Mononuclear cell (primary cell): ENCODE results near the gene CLEC4M. TPM values are rescaled to one million over a fixed set of nuclear protein-coding genes. Genes with fewer than 3 reads are reported as not detected.
"Not testable (repeated sequence)": the region's sequence is repeated elsewhere in the genome, so short reads cannot be mapped to it uniquely, and the experiment has no call there.

Experiments
- H3K27me3 ChIP-seq: 2 replicates; pipeline ENCODE4 v1.6.0; 2011; ENCODE audit warnings: low read length, control low read depth; ENCODE audit not compliant: insufficient read depth
- H3K4me1 ChIP-seq: 2 replicates; pipeline ENCODE4 v1.5.1; 2011; ENCODE audit warnings: mild to moderate bottlenecking, low read length, control low read depth; ENCODE audit not compliant: insufficient read depth
- H3K4me3 ChIP-seq: 2 replicates; pipeline ENCODE4 v1.5.1; 2011; ENCODE audit warnings: mild to moderate bottlenecking, low read length, moderate library complexity
- H3K9me3 ChIP-seq: 2 replicates; pipeline ENCODE4 v1.5.1; 2011; ENCODE audit warnings: low read depth, mild to moderate bottlenecking, control low read depth, low read length
- total RNA-seq: library from RNA; depleted of rRNA; stranded (reverse); fragments of >200 nt; gene quantifications from one replicate; pipeline ENCODE4 v1.2.3, GENCODE V29; 2012

Gene CLEC4M
- total RNA-seq, 1 donor = not detected

GRCh38 chr19:7793493-7793892, 30.4 kb downstream of the CLEC4M start:
- Histone ChIP-seq H3K9me3 (no peaks in the 10 kb centered on the region), H3K4me3 (no peak overlapping the region), H3K4me1 (peaks cover 6% of the 10 kb centered on the region), H3K27me3 (peaks cover 15% of the 10 kb centered on the region)

- Histone ChIP-seq H3K27me3 (no peaks in the 10 kb centered on the region), H3K4me3 (no peak overlapping the region), H3K4me1 (peaks cover 17% of the 10 kb centered on the region), H3K9me3 (no peaks in the 10 kb centered on the region)
Measured at GRCh38 chr19:7795555-7796161, 32.6 kb downstream of the CLEC4M start.

- H3K27me3 ChIP-seq = no peaks in the 10 kb centered on the region
- H3K4me3 ChIP-seq = peak overlapping the region; percentile 6
- peaks cover 17% of the 10 kb centered on the region for H3K4me1 ChIP-seq
- H3K9me3 ChIP-seq = no peaks in the 10 kb centered on the region
Measured at GRCh38 chr19:7799640-7800355, 36.8 kb downstream of the CLEC4M start.

- Histone ChIP-seq H3K4me1 (peaks cover 17% of the 10 kb centered on the region), H3K4me3 (no peak overlapping the region), H3K9me3 (no peaks in the 10 kb centered on the region), H3K27me3 (no peaks in the 10 kb centered on the region)
Measured at GRCh38 chr19:7801020-7801570, 38.1 kb downstream of the CLEC4M start.

GRCh38 chr19:7806234-7806633, 43.2 kb downstream of the CLEC4M start:
- peaks cover 17% of the 10 kb centered on the region for H3K4me1 ChIP-seq
- no peak overlapping the region for H3K4me3 ChIP-seq
- H3K9me3 ChIP-seq = peaks cover 7% of the 10 kb centered on the region
- no peaks in the 10 kb centered on the region for H3K27me3 ChIP-seq

- H3K4me3 ChIP-seq = no peak overlapping the region
- H3K27me3 ChIP-seq = no peaks in the 10 kb centered on the region
- peaks cover 17% of the 10 kb centered on the region for H3K4me1 ChIP-seq
- H3K9me3 ChIP-seq = peaks cover 13% of the 10 kb centered on the region
Measured at GRCh38 chr19:7806876-7807275, 43.8 kb downstream of the CLEC4M start.

GRCh38 chr19:7808108-7808507, 45.1 kb downstream of the CLEC4M start:
- Histone ChIP-seq H3K4me1 (peaks cover 17% of the 10 kb centered on the region), H3K9me3 (peaks cover 19% of the 10 kb centered on the region), H3K4me3 (no peak overlapping the region), H3K27me3 (no peaks in the 10 kb centered on the region)

GRCh38 chr19:7811989-7812388, 48.9 kb downstream of the CLEC4M start:
- Histone ChIP-seq H3K9me3 (peaks cover 19% of the 10 kb centered on the region), H3K27me3 (no peaks in the 10 kb centered on the region), H3K4me1 (peaks cover 29% of the 10 kb centered on the region), H3K4me3 (no peak overlapping the region)

GRCh38 chr19:7815325-7815724, 52.3 kb downstream of the CLEC4M start:
- Histone ChIP-seq H3K4me3 (no peak overlapping the region), H3K27me3 (peaks cover 3% of the 10 kb centered on the region), H3K9me3 (peaks cover 19% of the 10 kb centered on the region), H3K4me1 (peaks cover 14% of the 10 kb centered on the region)

- H3K4me1 ChIP-seq = peaks cover 14% of the 10 kb centered on the region
- not testable (repeated sequence) for H3K4me3 ChIP-seq, H3K27me3 ChIP-seq
- peaks cover 14% of the 10 kb centered on the region for H3K9me3 ChIP-seq
Measured at GRCh38 chr19:7816040-7816439, 53.0 kb downstream of the CLEC4M start.

- Histone ChIP-seq H3K9me3 (no peaks in the 10 kb centered on the region), H3K4me1 (peaks cover 14% of the 10 kb centered on the region), H3K27me3 (peaks cover 3% of the 10 kb centered on the region), H3K4me3 (no peak overlapping the region)
Measured at GRCh38 chr19:7817801-7818200, 54.8 kb downstream of the CLEC4M start.

GRCh38 chr19:7818806-7819205, 55.8 kb downstream of the CLEC4M start:
- H3K4me3 ChIP-seq = no peak overlapping the region
- H3K27me3 ChIP-seq = peaks cover 3% of the 10 kb centered on the region
- H3K4me1 ChIP-seq = peaks cover 14% of the 10 kb centered on the region
- no peaks in the 10 kb centered on the region for H3K9me3 ChIP-seq

Other genes starting within 250 kb of the CLEC4M start
- gene ZNF358, start 247.1 kb upstream of the CLEC4M start, total RNA-seq = 4.0 TPM
- 7.9 TPM for gene MCOLN1, start 240.6 kb upstream of the CLEC4M start, total RNA-seq
- 54.3 TPM for gene PNPLA6, start 227.5 kb upstream of the CLEC4M start, total RNA-seq
- gene CAMSAP3, start 167.4 kb upstream of the CLEC4M start, total RNA-seq = 0.10 TPM
- 53.2 TPM for gene XAB2, start 133.7 kb upstream of the CLEC4M start, total RNA-seq
- gene PET100, start 133.4 kb upstream of the CLEC4M start, total RNA-seq = 14.3 TPM
- gene PCP2, start 129.5 kb upstream of the CLEC4M start, total RNA-seq = 0.63 TPM
- gene STXBP2, start 126.1 kb upstream of the CLEC4M start, total RNA-seq = 89.7 TPM
- 47.2 TPM for gene RETN, start 94.2 kb upstream of the CLEC4M start, total RNA-seq
- 1.8 TPM for gene MCEMP1, start 86.2 kb upstream of the CLEC4M start, total RNA-seq
- gene TRAPPC5, start 82.4 kb upstream of the CLEC4M start, total RNA-seq = 25.5 TPM
- 25.4 TPM for gene FCER2, start 61.1 kb upstream of the CLEC4M start, total RNA-seq
- gene CLEC4G, start 31.1 kb upstream of the CLEC4M start, total RNA-seq = 0.63 TPM
- gene CD209, start 15.7 kb upstream of the CLEC4M start, total RNA-seq = 0.21 TPM
- 17.2 TPM for gene EVI5L, start 67.0 kb downstream of the CLEC4M start, total RNA-seq
- gene PRR36, start 111.1 kb downstream of the CLEC4M start, total RNA-seq = 0.10 TPM
- gene LRRC8E, start 125.3 kb downstream of the CLEC4M start, total RNA-seq = not detected
- gene MAP2K7, start 140.6 kb downstream of the CLEC4M start, total RNA-seq = 23.2 TPM
- gene TGFBR3L, start 151.6 kb downstream of the CLEC4M start, total RNA-seq = 0.10 TPM
- gene SNAPC2, start 157.1 kb downstream of the CLEC4M start, total RNA-seq = 8.6 TPM
- not detected for gene CTXN1, start 162.9 kb downstream of the CLEC4M start, total RNA-seq
- gene TIMM44, start 180.4 kb downstream of the CLEC4M start, total RNA-seq = 34.2 TPM
- gene ELAVL1, start 242.4 kb downstream of the CLEC4M start, total RNA-seq = 9.2 TPM